ENCODE results near the gene SEZ6. TPM values are rescaled to one million over a fixed set of nuclear protein-coding genes. Genes with fewer than 3 reads are reported as not detected.
A peak's percentile ranks its signal among the peaks of the same experiment; 100 is the strongest.

SEZ6 gene
- total and polyA plus RNA-seq, 5 experiments from 2014 or later = 0.40 to 1.5 (median 0.85) TPM; not detected in 2

DNA sequence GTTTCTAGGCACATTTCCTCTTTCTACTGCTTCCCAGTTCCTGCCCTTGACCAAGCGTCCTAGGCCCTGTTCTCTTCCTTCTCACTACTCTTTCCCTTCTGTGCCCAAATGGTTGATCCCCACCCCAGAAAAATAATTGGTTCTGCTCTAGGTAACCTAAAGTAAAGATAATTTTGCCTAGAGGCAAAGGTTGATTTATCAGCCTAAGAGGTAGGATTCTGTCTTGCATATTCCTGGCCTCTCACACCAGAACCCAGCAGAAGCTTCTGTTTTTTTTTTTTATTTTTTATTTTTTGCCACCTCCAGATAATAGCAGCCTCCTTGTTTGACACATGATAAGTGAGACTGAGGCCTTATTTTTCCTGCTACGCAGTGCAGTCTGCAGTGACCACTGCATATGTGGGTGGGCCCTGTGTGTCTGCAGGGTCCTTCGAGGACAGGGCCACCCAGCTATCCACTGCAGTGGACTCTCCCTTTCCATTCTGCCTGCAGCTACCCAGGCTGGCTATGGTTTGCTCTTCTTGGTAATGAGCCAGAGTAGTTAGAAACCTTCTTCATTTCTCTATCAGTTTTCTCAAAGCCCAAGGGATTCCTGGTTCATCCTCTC is 37.8 kb upstream of the SEZ6 start:
- POLR2A ChIA-PET = no interaction called here
- no peak overlapping the region for H3K27ac Mint-ChIP-seq
- H3K36me3 Mint-ChIP-seq = peaks cover 0 to 3% (median 0%) of the 10 kb centered on the region in 3 donors
- no peak overlapping the region for H3K4me3 Mint-ChIP-seq
- H3K27me3 Mint-ChIP-seq = peaks cover 3 to 29% (median 13%) of the 10 kb centered on the region in 5 donors
- H3K9me3 Mint-ChIP-seq = no peaks in the 10 kb centered on the region
- ATAC-seq (no peak), DNase-seq (no peak)
- peaks cover 5 to 23% (median 7%) of the 10 kb centered on the region in 4 donors for H3K4me1 Mint-ChIP-seq

DNA sequence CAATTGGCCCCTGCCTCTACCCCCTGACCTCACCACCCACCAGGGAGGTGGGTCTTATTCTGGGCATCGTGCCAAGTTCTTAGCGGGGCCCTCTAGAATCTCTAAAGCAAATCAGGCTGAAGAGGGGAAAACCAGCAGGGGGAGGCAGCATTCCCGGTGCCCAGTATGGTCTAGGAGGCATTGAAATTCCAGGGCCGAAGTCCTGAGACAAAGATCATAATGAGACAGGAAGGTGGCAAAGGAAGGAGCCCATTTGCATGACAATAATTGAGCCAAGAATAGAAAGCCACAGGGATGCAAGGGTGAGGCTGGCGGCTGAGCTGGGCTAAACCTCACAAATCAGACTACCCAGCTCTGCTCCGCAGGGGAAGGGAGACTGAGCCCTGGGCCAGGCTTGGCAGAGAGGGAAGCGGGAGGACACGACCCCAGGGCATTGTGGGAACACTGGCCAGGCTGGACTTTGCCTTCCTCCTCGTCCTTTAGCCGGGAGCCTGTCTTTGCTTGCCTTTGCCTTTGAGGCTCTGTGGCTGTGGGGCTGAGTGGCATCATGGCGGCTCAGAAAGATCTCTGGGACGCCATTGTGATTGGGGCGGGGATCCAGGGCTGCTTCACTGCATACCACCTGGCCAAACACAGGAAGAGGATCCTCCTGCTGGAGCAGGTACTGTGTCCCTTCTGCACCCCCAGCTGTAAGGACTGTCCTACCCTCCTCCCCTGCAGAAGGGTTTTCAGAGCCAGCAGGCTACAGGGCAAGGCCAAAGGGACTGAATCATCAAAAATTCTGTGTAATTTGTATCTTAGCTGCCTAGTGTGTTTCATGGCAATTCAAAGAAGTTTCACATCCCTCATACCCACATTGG is 37.1 kb upstream of the SEZ6 start, which contains the start of gene PIPOX:
TSS of gene PIPOX (plus strand) at position 463 of the 860 bp plus-strand sequence. CDS start at position 548, 85 bp downstream.
- Mint-ChIP-seq H3K9me3 (no peaks in the 10 kb centered on the region), H3K4me3 (no peak within 1 kb of the TSS), H3K27me3 (peaks cover 3 to 29% (median 12%) of the 10 kb centered on the region in 5 donors), H3K4me1 (peaks cover 5 to 23% (median 7%) of the 10 kb centered on the region in 4 donors), H3K36me3 (peaks cover 0 to 3% (median 0%) of the 10 kb centered on the region in 3 donors), H3K27ac (no peak within 1 kb of the TSS)
- POLR2A ChIA-PET = no interaction called here
- DNase-seq (no peak), ATAC-seq (no peak)

GRCh38 chr17:29042026-29042678 is 36.3 kb upstream of the SEZ6 start:
- peaks cover 5 to 23% (median 7%) of the 10 kb centered on the region in 4 donors for H3K4me1 Mint-ChIP-seq

DNA sequence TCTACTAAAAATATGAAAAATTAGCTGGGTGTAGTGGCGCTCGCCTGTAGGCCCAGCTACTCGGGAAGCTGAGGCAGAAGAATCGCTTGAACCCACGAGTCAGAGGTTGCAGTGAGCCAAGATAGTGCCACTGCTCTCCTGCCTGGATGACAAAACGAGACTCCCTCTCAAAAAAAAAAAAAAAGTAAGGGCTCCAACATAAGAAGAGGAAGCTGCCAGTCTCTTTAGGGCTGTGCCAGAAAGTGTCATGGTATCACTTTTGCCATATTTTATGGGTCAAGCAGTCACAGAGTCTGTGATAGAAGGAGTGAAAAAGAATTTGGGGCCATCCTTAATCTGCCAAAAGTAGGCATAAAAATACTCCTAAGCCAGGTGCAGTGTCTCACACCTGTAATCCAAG is 35.7 kb upstream of the SEZ6 start:
- H3K36me3 Mint-ChIP-seq = peaks cover 0 to 3% (median 0%) of the 10 kb centered on the region in 3 donors
- H3K27ac Mint-ChIP-seq = no peak overlapping the region
- peaks cover 5 to 23% (median 7%) of the 10 kb centered on the region in 4 donors for H3K4me1 Mint-ChIP-seq
- H3K4me3 Mint-ChIP-seq = no peak overlapping the region
- POLR2A ChIA-PET = no interaction called here
- ATAC-seq = no peak
- no peak for DNase-seq
- H3K27me3 Mint-ChIP-seq = peaks cover 3 to 26% (median 9%) of the 10 kb centered on the region in 5 donors
- H3K9me3 Mint-ChIP-seq = no peaks in the 10 kb centered on the region

More at GRCh38 chr17:29042026-29042678, 36.3 kb upstream of the SEZ6 start:
- peaks cover 3 to 29% (median 12%) of the 10 kb centered on the region in 5 donors for H3K27me3 Mint-ChIP-seq
- H3K36me3 Mint-ChIP-seq = peaks cover 0 to 3% (median 0%) of the 10 kb centered on the region in 3 donors
- DNase-seq (no peak), ATAC-seq (no peak)
- H3K9me3 Mint-ChIP-seq = no peaks in the 10 kb centered on the region
- POLR2A ChIA-PET = no interaction called here
- H3K4me3 Mint-ChIP-seq = no peak overlapping the region
- H3K27ac Mint-ChIP-seq = no peak overlapping the region

GRCh38 chr17:29041091-29041490 is 35.3 kb upstream of the SEZ6 start:
- H3K4me3 Mint-ChIP-seq = no peak overlapping the region
- peaks cover 0 to 2% (median 0%) of the 10 kb centered on the region in 9 donors for H3K9me3 Mint-ChIP-seq
- H3K36me3 Mint-ChIP-seq = peaks cover 0 to 3% (median 0%) of the 10 kb centered on the region in 3 donors
- no peak for ATAC-seq
- POLR2A ChIA-PET = no interaction called here
- no peak overlapping the region for H3K27ac Mint-ChIP-seq
- H3K27me3 Mint-ChIP-seq = peaks cover 2 to 26% (median 4%) of the 10 kb centered on the region in 5 donors
- peaks cover 5 to 23% (median 7%) of the 10 kb centered on the region in 4 donors for H3K4me1 Mint-ChIP-seq
- no peak for DNase-seq

- H3K27me3 Mint-ChIP-seq = peaks cover 6 to 29% (median 10%) of the 10 kb centered on the region in 5 donors
- peaks cover 5 to 23% (median 7%) of the 10 kb centered on the region in 4 donors for H3K4me1 Mint-ChIP-seq
- POLR2A ChIA-PET = no interaction called here
- DNase-seq (no peak), ATAC-seq (no peak)
- H3K36me3 Mint-ChIP-seq = peaks cover 1 to 4% (median 3%) of the 10 kb centered on the region in 3 donors
- H3K4me3 Mint-ChIP-seq = no peak overlapping the region
- H3K9me3 Mint-ChIP-seq = peaks cover 0 to 6% (median 5%) of the 10 kb centered on the region in 9 donors
- H3K27ac Mint-ChIP-seq = no peak overlapping the region
Observed at GRCh38 chr17:29039764-29040598, 34.1 kb upstream of the SEZ6 start.

DNA sequence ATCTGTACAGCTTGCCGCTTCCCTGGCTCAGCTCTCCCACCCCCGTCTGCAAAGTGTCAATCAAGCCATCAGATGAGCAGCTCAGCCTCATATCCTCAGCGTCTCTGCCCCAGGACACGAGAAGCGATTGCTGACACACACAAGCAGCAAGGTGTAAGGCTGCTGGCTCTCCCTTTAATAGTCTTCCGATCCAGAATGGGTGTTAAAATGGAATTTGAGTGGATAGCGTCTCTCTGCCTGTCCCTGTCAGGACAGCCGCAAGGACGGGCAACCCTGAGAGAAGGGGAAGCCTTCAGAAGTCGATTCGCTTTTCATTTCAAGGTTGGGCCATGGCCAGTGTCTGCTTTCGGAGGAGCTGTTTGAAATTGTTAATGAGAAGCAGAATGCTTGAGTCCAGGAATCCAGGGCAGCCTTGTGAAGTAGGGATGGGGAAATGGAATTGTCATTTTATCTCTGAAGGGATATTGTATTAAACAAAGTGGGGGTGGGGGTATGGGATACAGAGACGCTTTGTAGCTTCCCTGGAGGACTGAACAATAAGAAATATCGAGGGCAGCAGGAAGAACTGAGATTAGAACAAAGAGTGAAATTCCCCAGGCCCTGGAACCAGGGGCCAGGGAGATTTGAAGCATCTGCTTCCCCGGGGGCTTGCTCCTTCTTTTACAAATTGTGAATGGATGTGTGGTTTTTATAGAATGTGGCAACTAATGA is 32.4 kb upstream of the SEZ6 start:
- H3K4me1 Mint-ChIP-seq = peaks cover 5 to 13% (median 7%) of the 10 kb centered on the region in 4 donors
- no peak overlapping the region for H3K27ac Mint-ChIP-seq
- no peak for ATAC-seq
- DNase-seq = no peak
- POLR2A ChIA-PET = interaction anchor here (0.6 kb wide), 1 partner anchor 52 kb away, joined by 3 read pairs; no protein-coding TSS in a partner anchor
- H3K27me3 Mint-ChIP-seq = peaks cover 12 to 36% (median 17%) of the 10 kb centered on the region in 5 donors
- peaks cover 5 to 23% (median 16%) of the 10 kb centered on the region in 9 donors for H3K9me3 Mint-ChIP-seq
- H3K36me3 Mint-ChIP-seq = peaks cover 3 to 18% (median 6%) of the 10 kb centered on the region in 3 donors
- H3K4me3 Mint-ChIP-seq = no peak overlapping the region

- peaks cover 5 to 8% (median 5%) of the 10 kb centered on the region in 4 donors for H3K4me1 Mint-ChIP-seq
- POLR2A ChIA-PET = no interaction called here
- no peak overlapping the region for H3K4me3 Mint-ChIP-seq
- DNase-seq = no peak
- no peak for ATAC-seq
- H3K36me3 Mint-ChIP-seq = peaks cover 3 to 22% (median 8%) of the 10 kb centered on the region in 3 donors
- H3K27ac Mint-ChIP-seq = no peak overlapping the region
- H3K9me3 Mint-ChIP-seq = peaks cover 5 to 25% (median 16%) of the 10 kb centered on the region in 9 donors
- peaks cover 12 to 36% (median 20%) of the 10 kb centered on the region in 5 donors for H3K27me3 Mint-ChIP-seq
Observed at GRCh38 chr17:29037739-29038084, 31.9 kb upstream of the SEZ6 start.

DNA sequence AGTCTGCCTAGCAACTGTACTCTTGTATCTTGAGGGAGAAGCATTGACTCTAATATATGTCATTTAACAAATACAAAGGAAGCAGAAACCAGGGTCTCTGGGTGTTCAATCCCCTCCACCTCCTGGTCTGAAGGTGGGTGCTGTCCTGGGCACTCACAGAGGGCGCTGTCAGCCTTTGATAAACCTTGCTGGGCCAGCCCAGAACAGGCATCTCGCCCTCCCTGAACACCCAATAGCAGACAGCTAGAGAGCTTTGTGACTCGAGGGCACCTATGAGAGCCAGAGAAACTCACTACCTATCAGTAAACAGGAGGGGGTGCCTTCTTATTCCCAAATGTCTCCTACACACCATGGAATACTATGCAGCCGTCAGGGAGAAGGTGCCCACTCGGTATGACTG is 30.8 kb upstream of the SEZ6 start:
- ATAC-seq (no peak), DNase-seq (no peak)
- H3K9me3 Mint-ChIP-seq = peaks cover 5 to 25% (median 16%) of the 10 kb centered on the region in 9 donors
- H3K36me3 Mint-ChIP-seq = peaks cover 3 to 22% (median 8%) of the 10 kb centered on the region in 3 donors
- H3K4me3 Mint-ChIP-seq = no peak overlapping the region
- H3K27ac Mint-ChIP-seq = peak overlapping the region in 1 of 10 donors; percentile 26
- peaks cover 16 to 45% (median 31%) of the 10 kb centered on the region in 5 donors for H3K27me3 Mint-ChIP-seq
- POLR2A ChIA-PET = no interaction called here
- H3K4me1 Mint-ChIP-seq = peaks cover 0 to 2% (median 0%) of the 10 kb centered on the region in 4 donors

- ATAC-seq = no peak
- POLR2A ChIA-PET = no interaction called here
- Mint-ChIP-seq H3K27me3 (peaks cover 16 to 50% (median 36%) of the 10 kb centered on the region in 5 donors), H3K4me1 (peaks cover 0 to 2% (median 0%) of the 10 kb centered on the region in 4 donors), H3K9me3 (peaks cover 5 to 25% (median 16%) of the 10 kb centered on the region in 9 donors), H3K4me3 (no peak overlapping the region), H3K36me3 (peaks cover 3 to 22% (median 8%) of the 10 kb centered on the region in 3 donors), H3K27ac (no peak overlapping the region)
- DNase-seq = no peak
Observed at GRCh38 chr17:29034510-29034909, 28.7 kb upstream of the SEZ6 start.

DNA sequence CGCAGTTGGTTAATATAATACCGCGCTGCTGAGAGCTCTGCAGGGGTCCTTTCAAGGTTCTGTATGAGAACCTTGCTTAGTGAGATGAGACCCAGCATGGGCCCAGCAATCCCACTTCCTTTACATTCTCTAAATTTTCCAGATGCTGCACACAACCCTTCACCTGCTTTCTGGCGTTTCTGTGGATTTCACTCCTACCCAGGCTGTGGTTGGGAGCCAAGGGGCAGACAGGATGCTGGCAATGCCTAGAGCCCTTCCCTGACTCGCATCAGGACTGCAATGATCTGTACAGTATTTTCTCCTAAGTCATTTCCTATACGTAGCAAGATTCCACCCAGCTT is 27.0 kb upstream of the SEZ6 start:
- H3K4me1 Mint-ChIP-seq = peaks cover 0 to 2% (median 0%) of the 10 kb centered on the region in 4 donors
- H3K36me3 Mint-ChIP-seq = peaks cover 3 to 22% (median 8%) of the 10 kb centered on the region in 3 donors
- POLR2A ChIA-PET = no interaction called here
- peaks cover 13 to 55% (median 36%) of the 10 kb centered on the region in 5 donors for H3K27me3 Mint-ChIP-seq
- DNase-seq (no peak), ATAC-seq (no peak)
- H3K4me3 Mint-ChIP-seq = no peak overlapping the region
- H3K27ac Mint-ChIP-seq = no peak overlapping the region
- H3K9me3 Mint-ChIP-seq = peaks cover 5 to 25% (median 16%) of the 10 kb centered on the region in 9 donors
